CD14-positive monocyte (primary cell): ENCODE measurements around the gene GINS2. TPM values are rescaled to one million over a fixed set of nuclear protein-coding genes. Genes with fewer than 3 reads are reported as not detected.

ENCODE experiments used
- DNase-seq, 3 donors: peaks; one replicate each; pipeline ENCODE4 v3.0.0-alpha.2; 2011 to 2022
- H2AFZ ChIP-seq: 2 replicates; pipeline ENCODE4 v1.6.0; 2012; ENCODE audit warnings: mild to moderate bottlenecking, low read depth, low read length, inconsistent platforms; ENCODE audit not compliant: insufficient read depth, poor library complexity, severe bottlenecking
- H3K27ac ChIP-seq, 2 donors: 1 replicate in 1 of 2; 2 replicates in 1 of 2; pipeline ENCODE4 v1.5.1; 2012 to 2013; ENCODE audit warnings: low read length in 2 of 2, control low read depth in 1 of 2, inconsistent platforms in 1 of 2, low read depth in 1 of 2, mild to moderate bottlenecking in 1 of 2
- H3K27me3 ChIP-seq, 2 donors: one replicate each; pipeline versions ENCODE4 v1.6.0 to v1.6.1; 2011 to 2013; ENCODE audit warnings: low read length in 2 of 2; ENCODE audit not compliant: control insufficient read depth in 2 of 2, insufficient read depth in 2 of 2
- H3K36me3 ChIP-seq, 2 donors: replicated peaks in 1 of 2; 1 replicate in 1 of 2; 2 replicates in 1 of 2; pipeline versions ENCODE4 v1.5.1 to v1.6.1; 2012 to 2013; ENCODE audit warnings: low read length in 2 of 2, control low read depth in 1 of 2, inconsistent platforms in 1 of 2, mild to moderate bottlenecking in 1 of 2; ENCODE audit not compliant: insufficient read depth in 2 of 2, control insufficient read depth in 1 of 2
- H3K4me1 ChIP-seq, 2 donors: 1 replicate in 1 of 2; 2 replicates in 1 of 2; pipeline versions ENCODE4 v1.5.1 to v1.6.1; 2012 to 2013; ENCODE audit warnings: low read length in 2 of 2, control low read depth in 1 of 2, inconsistent platforms in 1 of 2, mild to moderate bottlenecking in 1 of 2, moderate library complexity in 1 of 2; ENCODE audit not compliant: insufficient read depth in 2 of 2, control insufficient read depth in 1 of 2
- H3K4me2 ChIP-seq: replicated peaks from 2 replicates; pipeline ENCODE3; 2012; ENCODE audit warnings: low read length, moderate library complexity, mild to moderate bottlenecking; ENCODE audit not compliant: poor library complexity, severe bottlenecking; ENCODE audit errors: extremely low read depth
- H3K4me3 ChIP-seq, 3 experiments: fragments of 200-600 bp in 1 of 3; sonication (generic) in 1 of 3; replicated peaks in 1 of 3; 1 replicate in 2 of 3; 2 replicates in 1 of 3; pipeline ENCODE4 v1.5.1; 2011 to 2013; ENCODE audit warnings: low read length in 3 of 3, mild to moderate bottlenecking in 3 of 3, control low read depth in 2 of 3, low read depth in 2 of 3, inconsistent platforms in 1 of 3, moderate library complexity in 1 of 3
- H3K79me2 ChIP-seq: 2 replicates; pipeline ENCODE4 v1.6.0; 2012; ENCODE audit warnings: mild to moderate bottlenecking, control low read depth, inconsistent platforms, low read length, moderate library complexity; ENCODE audit not compliant: insufficient read depth
- H3K9ac ChIP-seq: 2 replicates; pipeline ENCODE4 v1.6.0; 2017; ENCODE audit warnings: low read length, mild to moderate bottlenecking; ENCODE audit not compliant: insufficient read depth, poor library complexity, severe bottlenecking
- H3K9me3 ChIP-seq, 2 donors: replicated peaks in 1 of 2; 1 replicate in 1 of 2; 2 replicates in 1 of 2; pipeline versions ENCODE4 v1.5.1 to v1.6.1; 2012 to 2013; ENCODE audit warnings: low read length in 2 of 2, control low read depth in 1 of 2; ENCODE audit not compliant: control insufficient read depth in 1 of 2, insufficient read depth in 1 of 2
- H4K20me1 ChIP-seq: 2 replicates; pipeline ENCODE4 v1.6.0; 2012; ENCODE audit warnings: mild to moderate bottlenecking, low read length, control low read depth, moderate library complexity; ENCODE audit not compliant: insufficient read depth
- H3K27ac Mint-ChIP-seq, 7 donors: one replicate each; pipeline ENCODE4 v1.8.0; 2020; ENCODE audit warnings: mild to moderate bottlenecking in 7 of 7, mixed read lengths in 7 of 7, moderate library complexity in 6 of 7, inconsistent platforms in 2 of 7
- H3K27me3 Mint-ChIP-seq, 3 donors: one replicate each; pipeline ENCODE4 v1.8.0; 2021 to 2022; ENCODE audit warnings: low read depth in 3 of 3, mild to moderate bottlenecking in 3 of 3, mixed read lengths in 3 of 3, moderate library complexity in 3 of 3, inconsistent platforms in 1 of 3
- H3K36me3 Mint-ChIP-seq, 2 donors: one replicate each; pipeline ENCODE4 v1.8.0; 2020; ENCODE audit warnings: mixed read lengths in 2 of 2, inconsistent platforms in 1 of 2, mild to moderate bottlenecking in 1 of 2
- H3K4me1 Mint-ChIP-seq: one replicate; pipeline ENCODE4 v1.8.0; 2020; ENCODE audit warnings: mild to moderate bottlenecking, mixed read lengths
- H3K4me3 Mint-ChIP-seq, 2 donors: one replicate each; pipeline ENCODE4 v1.8.0; 2020; ENCODE audit warnings: mild to moderate bottlenecking in 2 of 2, mixed read lengths in 2 of 2, moderate library complexity in 1 of 2
- H3K9me3 Mint-ChIP-seq, 7 donors: one replicate each; pipeline ENCODE4 v1.8.0; 2020 to 2022; ENCODE audit warnings: mixed read lengths in 7 of 7, mild to moderate bottlenecking in 6 of 7, moderate library complexity in 6 of 7, inconsistent platforms in 2 of 7
- WGBS: methylation state at CpG from one replicate; pipeline ENCODE4 v1.1.5; 2013; ENCODE audit warnings: missing lambda C conversion rate; ENCODE audit not compliant: insufficient coverage; 5-methylcytosine and 5-hydroxymethylcytosine counted together
- intact Hi-C, 2 donors: fragments of 100-400 bp; cut with micrococcal nuclease; formaldehyde crosslinking; loops; one replicate each; pipeline versions ENCODE4 v1.15.0 to v1.15.1; 2023
- polyA plus RNA-seq, 3 donors: library from polyadenylated mRNA; depleted of rRNA in 1 of 3; unstranded in 2 of 3; stranded (reverse) in 1 of 3; fragments of 300-500 nt in 2 of 3; fragments of >200 nt in 1 of 3; fragmentation: Illumina TruSeq in 2 of 3; gene quantifications; 1 replicate in 2 of 3; 2 replicates in 1 of 3; pipeline ENCODE4 v1.2.3, GENCODE V29; 2012 to 2021
- TF ChIP-seq, protein P1 (sequence below): fragments of 200-600 bp; IDR thresholded peaks from one replicate; pipeline ENCODE4 v1.8.0; 2022; ENCODE audit warnings: antibody characterized with exemption, mild to moderate bottlenecking

Gene GINS2
- polyA plus RNA-seq, 3 donors = 0.13 to 0.28 TPM; not detected in 1

DNA sequence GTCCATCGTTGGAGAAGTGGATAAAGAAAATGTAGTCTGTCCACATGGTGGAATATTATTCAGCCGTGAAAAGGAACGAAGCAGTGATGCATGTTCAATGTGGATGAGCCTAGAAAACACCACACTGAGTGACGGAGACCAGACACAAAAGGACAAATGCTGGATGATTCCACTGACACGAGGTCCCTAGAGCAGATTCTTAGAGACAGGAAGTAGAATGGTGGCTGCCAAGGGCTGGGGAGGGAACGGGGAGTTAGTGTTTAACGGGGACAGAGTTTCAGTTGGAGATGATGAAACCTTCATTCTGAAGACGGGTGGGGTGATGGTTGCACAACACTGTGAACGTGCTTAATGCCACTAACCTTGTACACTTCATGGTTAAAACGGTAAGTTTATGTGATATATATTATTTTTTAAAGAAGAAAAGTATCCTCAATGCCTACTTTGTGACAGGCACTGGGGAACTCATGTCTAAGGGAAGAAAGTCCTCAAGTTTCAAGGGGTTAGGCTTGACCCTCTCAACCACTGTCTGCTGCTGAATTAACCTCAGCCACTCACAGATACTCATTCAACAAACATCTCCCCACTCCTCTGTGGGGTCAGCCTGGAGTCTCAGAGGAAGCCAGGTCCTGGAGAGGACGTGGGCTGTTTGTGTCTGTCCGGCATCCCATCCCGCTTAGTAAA is 44.5 kb upstream of the GINS2 start:
- H3K4me3 Mint-ChIP-seq = peak overlapping the region; percentile 75 to 90
- H3K27ac Mint-ChIP-seq = peak overlapping the region; percentile 89 to 97 (median 96)

DNA sequence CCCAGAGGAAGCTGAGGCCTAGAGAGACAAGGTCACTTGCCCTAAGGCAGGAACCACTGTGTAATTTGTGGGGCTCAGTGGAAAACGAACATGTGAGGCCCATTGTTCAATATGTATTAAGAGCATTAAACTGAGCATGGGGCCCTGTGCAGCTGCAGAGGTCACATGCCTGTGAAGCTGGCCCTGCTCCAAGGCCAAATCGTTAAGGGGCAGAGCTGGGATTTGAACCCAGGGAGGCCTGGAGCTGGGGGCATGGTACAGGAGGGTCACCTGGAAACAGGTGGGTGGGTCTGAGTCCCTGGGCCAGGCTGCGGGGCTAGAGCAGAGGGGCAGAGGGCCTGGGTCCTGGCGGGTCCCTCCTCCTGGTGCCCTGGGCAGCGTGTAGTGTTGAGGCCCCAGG is 42.4 kb upstream of the GINS2 start:
- peaks cover 0 to under 1% (median 0%) of the 10 kb centered on the region in 7 donors for H3K9me3 Mint-ChIP-seq
- TF ChIP-seq, protein P1, sequence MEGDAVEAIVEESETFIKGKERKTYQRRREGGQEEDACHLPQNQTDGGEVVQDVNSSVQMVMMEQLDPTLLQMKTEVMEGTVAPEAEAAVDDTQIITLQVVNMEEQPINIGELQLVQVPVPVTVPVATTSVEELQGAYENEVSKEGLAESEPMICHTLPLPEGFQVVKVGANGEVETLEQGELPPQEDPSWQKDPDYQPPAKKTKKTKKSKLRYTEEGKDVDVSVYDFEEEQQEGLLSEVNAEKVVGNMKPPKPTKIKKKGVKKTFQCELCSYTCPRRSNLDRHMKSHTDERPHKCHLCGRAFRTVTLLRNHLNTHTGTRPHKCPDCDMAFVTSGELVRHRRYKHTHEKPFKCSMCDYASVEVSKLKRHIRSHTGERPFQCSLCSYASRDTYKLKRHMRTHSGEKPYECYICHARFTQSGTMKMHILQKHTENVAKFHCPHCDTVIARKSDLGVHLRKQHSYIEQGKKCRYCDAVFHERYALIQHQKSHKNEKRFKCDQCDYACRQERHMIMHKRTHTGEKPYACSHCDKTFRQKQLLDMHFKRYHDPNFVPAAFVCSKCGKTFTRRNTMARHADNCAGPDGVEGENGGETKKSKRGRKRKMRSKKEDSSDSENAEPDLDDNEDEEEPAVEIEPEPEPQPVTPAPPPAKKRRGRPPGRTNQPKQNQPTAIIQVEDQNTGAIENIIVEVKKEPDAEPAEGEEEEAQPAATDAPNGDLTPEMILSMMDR = no peak
- H3K27ac Mint-ChIP-seq = peak overlapping the region in 6 of 7 donors; percentile 9 to 97 (median 72)
- peaks cover 11 to 13% of the 10 kb centered on the region in 2 donors for H3K36me3 Mint-ChIP-seq
- Histone ChIP-seq H3K4me2 (no peak overlapping the region), H3K27ac (peak overlapping the region in 1 of 2 donors; percentile 93), H3K4me1 (peaks cover 75 to 78% of the 10 kb centered on the region in 2 donors), H3K9me3 (no peaks in the 10 kb centered on the region), H3K9ac (no peak overlapping the region), H3K27me3 (no peaks in the 10 kb centered on the region), H3K79me2 (peaks cover 69% of the 10 kb centered on the region), H3K36me3 (peaks cover under 1 to 9% of the 10 kb centered on the region in 2 donors), H4K20me1 (no peaks in the 10 kb centered on the region), H3K4me3 (no peak overlapping the region), H2AFZ (no peak overlapping the region)
- DNase-seq = no peak
- no peak overlapping the region for H3K4me3 Mint-ChIP-seq
- H3K4me1 Mint-ChIP-seq = peaks cover 75% of the 10 kb centered on the region
- intact Hi-C loops = loop anchor here in 1 of 2 donors (10.0 kb wide), 1 partner anchor 184 kb away; no protein-coding TSS in a partner anchor
- H3K27me3 Mint-ChIP-seq = peaks cover 0 to 4% (median 0%) of the 10 kb centered on the region in 3 donors
- WGBS = 55% methylated on average over 4 of the region's 5 CpGs

More for the DNA sequence above, 44.5 kb upstream of the GINS2 start:
- no peaks in the 10 kb centered on the region for H3K36me3 ChIP-seq
- H3K9ac ChIP-seq = peak overlapping the region; percentile 44
- peak overlapping the region; percentile 22 to 72 (median 38) for H3K4me3 ChIP-seq
- H3K4me1 ChIP-seq = peaks cover 87 to 91% of the 10 kb centered on the region in 2 donors
- H2AFZ ChIP-seq = peak overlapping the region; percentile 70
- intact Hi-C loops = loop anchor here in 1 of 2 donors (10.0 kb wide), 1 partner anchor 182 kb away; no protein-coding TSS in a partner anchor
- H3K4me2 ChIP-seq = peak overlapping the region; percentile 82
- no peaks in the 10 kb centered on the region for H3K9me3 ChIP-seq
- no peaks in the 10 kb centered on the region for H3K27me3 ChIP-seq
- DNase-seq = peak; percentile 80 to 88 (median 87)
- peaks cover 86% of the 10 kb centered on the region for H3K4me1 Mint-ChIP-seq
- H3K27ac ChIP-seq = peak overlapping the region; percentile 79 to 83
- H3K36me3 Mint-ChIP-seq = no peaks in the 10 kb centered on the region
- H3K9me3 Mint-ChIP-seq = peaks cover 0 to 2% (median 0%) of the 10 kb centered on the region in 7 donors
- H3K79me2 ChIP-seq = peaks cover 56% of the 10 kb centered on the region
- 30% methylated on average over 7 of the region's 13 CpGs for whole genome bisulfite sequencing
- TF ChIP-seq, protein P1 = no peak
- H4K20me1 ChIP-seq = no peaks in the 10 kb centered on the region
- peaks cover 0 to 4% (median 0%) of the 10 kb centered on the region in 3 donors for H3K27me3 Mint-ChIP-seq
